ENCODE results near the gene AHCTF1. TPM values are rescaled to one million over a fixed set of nuclear protein-coding genes. Genes with fewer than 3 reads are reported as not detected.

The AHCTF1 gene
- total RNA-seq, 1 experiment from 2014 or later, result 30.5 TPM

- in situ Hi-C loops (cut with HindIII; ENCODE audit: low pct_unique_long_range_greater_than_20kb, low sequenced_read_pairs), result no loop called here
- DNase-seq (ENCODE audit: low read depth, low spot score), result no peak
These were observed 137.5 kb downstream of the AHCTF1 start for GRCh38 chr1:246794048-246794827.

DNA sequence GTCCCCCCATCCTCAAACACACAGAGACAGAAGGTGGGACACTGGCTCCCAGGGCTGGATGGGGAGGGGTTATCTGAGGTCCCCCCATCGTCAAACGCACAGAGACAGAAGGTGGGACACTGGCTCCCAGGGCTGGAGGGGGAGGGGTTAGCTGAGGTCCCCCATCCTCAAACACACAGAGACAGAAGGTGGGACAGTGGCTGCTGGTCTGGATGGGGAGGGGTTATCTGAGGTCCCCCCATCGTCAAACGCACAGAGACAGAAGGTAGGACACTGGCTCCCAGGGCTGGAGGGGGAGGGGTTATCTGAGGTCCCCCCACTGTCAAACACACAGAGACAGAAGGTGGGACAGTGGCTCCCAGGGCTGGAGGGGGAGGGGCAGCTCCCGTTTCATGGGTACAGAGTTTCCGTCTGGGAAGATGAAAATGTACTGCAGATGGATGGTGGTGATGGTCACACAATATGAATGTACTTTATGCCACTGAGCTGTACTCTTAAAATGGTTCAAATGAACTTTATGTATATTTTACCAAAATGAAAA is 138.3 kb downstream of the AHCTF1 start:
- no peak for DNase-seq (ENCODE audit: low read depth, low spot score)
- in situ Hi-C loops (cut with HindIII; ENCODE audit: low pct_unique_long_range_greater_than_20kb, low sequenced_read_pairs), result no loop called here

DNA sequence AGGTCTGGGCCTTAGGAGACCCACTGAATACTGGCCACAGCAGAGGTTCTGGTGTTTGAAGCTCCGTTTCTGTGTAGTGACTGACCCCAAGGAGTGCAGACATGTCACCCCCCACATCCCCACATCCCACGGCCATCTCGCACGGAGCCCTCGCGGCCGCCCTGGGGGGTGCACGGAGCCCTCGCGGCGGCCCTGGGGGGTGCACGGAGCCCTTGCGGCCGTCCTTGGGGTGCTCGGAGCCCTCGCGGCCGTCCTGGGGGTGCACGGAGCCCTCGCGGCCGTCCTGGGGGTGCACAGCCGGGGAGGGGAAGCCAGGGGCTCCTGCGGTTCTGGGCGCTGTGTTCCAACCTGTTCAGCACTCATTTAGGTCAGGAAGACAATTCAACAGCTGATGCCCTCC is 139.1 kb downstream of the AHCTF1 start:
- in situ Hi-C loops (cut with HindIII; ENCODE audit: low pct_unique_long_range_greater_than_20kb, low sequenced_read_pairs), result no loop called here

GRCh38 chr1:246791303-246791918 is 140.3 kb downstream of the AHCTF1 start:
- in situ Hi-C loops (cut with HindIII; ENCODE audit: low pct_unique_long_range_greater_than_20kb, low sequenced_read_pairs), result no loop called here
- DNase-seq (ENCODE audit: low read depth, low spot score), result no peak

More for the DNA sequence above, 139.1 kb downstream of the AHCTF1 start:
- DNase-seq (ENCODE audit: low read depth, low spot score), result no peak

DNA sequence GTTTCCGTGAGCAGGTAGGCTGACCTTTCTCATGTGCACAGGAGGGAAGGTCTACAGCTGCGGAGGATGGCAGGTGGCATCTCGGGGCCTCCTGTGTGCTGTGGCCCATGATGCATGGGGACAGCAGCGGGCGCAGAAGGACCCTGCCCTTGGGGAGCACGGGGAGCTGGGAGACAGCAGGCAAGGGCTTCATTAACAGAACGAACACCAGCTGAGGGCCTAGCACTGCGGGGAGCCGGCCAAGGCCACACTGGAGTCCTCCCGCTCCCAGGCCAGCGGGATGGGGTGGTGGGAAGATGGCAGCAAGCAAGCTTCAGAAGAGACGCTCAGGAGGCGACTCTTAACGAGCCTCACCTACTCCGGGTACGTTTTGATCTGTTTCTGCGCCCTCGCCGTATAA is 140.9 kb downstream of the AHCTF1 start:
- in situ Hi-C loops (cut with HindIII; ENCODE audit: low pct_unique_long_range_greater_than_20kb, low sequenced_read_pairs), result no loop called here
- no peak for DNase-seq (ENCODE audit: low read depth, low spot score)

- in situ Hi-C loops (cut with HindIII; ENCODE audit: low pct_unique_long_range_greater_than_20kb, low sequenced_read_pairs), result no loop called here
- DNase-seq (ENCODE audit: low read depth, low spot score), result no peak
These were observed 141.4 kb downstream of the AHCTF1 start for GRCh38 chr1:246790364-246790763.

DNA sequence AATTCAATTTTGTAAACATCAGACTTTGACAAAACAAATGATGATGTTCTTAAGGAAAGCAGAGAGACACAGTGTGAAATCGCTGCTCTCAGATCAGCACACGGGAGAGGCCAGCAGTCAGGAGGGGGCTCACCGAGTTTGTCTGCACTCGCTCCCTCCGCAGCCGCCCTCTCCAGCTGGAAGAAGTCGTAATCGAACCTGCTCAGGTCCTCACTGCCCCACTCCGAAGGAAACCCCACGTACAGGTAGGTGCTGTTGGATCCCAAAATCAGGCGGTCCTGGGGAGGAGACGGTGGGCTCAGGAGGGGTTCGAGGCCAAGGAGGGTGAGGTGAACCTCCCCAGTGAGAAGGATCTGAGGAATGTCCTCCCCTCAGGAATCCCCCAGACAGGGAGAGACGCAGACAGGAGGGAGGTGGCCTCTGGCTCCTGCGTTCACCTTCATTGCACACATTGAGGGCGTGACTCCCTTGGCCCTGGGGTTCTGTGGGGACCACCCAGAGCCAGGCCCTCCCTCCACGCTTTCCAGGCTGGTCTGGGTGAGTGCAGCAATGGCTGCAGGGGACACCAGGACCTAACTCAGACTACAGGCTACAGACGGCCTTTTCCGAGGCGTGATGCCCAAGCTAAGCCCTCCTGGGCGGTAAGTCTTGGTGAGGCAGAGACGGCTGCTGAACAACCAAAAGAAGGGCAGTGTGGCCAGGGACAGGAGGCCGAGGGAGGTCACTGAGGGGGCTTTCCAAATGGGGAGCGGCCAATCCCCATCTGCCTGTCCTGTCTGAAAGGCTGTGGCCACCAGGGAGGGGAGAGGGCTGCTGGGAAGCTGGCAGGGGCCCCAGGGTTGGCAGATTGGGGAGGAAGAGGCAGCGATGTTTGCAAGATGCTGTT is 142.1 kb downstream of the AHCTF1 start:
- in situ Hi-C loops (cut with HindIII; ENCODE audit: low pct_unique_long_range_greater_than_20kb, low sequenced_read_pairs), result no loop called here
- no peak for DNase-seq (ENCODE audit: low read depth, low spot score)

Small RNA genes lying within 50 kb of the gene (small RNA-seq; reads per million reads assigned to genes)
- gene AC113174.1, result 0 reads per million in 2 experiments
- 0 reads per million in 2 experiments for gene RF00402

Other genes with a start within 250 kb of the AHCTF1 start
- 74.3 and 88.0 TPM in 2 replicates for gene SCCPDH, start 207.5 kb downstream of the AHCTF1 start, total RNA-seq (2014; rRNA removed; shearing (Covaris generic))
- gene ZNF695, start 76.1 kb upstream of the AHCTF1 start, total RNA-seq (2014; rRNA removed; shearing (Covaris generic)), result 0.08 and 0.72 TPM in 2 replicates
- gene ZNF670, start 146.9 kb upstream of the AHCTF1 start, total RNA-seq (2014; rRNA removed; shearing (Covaris generic)), result 4.9 and 5.4 TPM in 2 replicates
- gene ZNF669, start 172.4 kb upstream of the AHCTF1 start, total RNA-seq (2014; rRNA removed; shearing (Covaris generic)), result 7.8 and 8.3 TPM in 2 replicates
- 28.4 and 30.2 TPM in 2 replicates for gene ZNF124, start 240.1 kb upstream of the AHCTF1 start, total RNA-seq (2014; rRNA removed; shearing (Covaris generic))